Epithelial cell of prostate (primary cell): ENCODE data around the gene TBR1.

Source experiments
- DNase-seq: peaks from one replicate; pipeline ENCODE4 v3.0.0-alpha.2; 2011; ENCODE audit warnings: low read depth, low spot score
- H3K27ac ChIP-seq: fragments of 450-650 bp; 2 replicates; pipeline ENCODE4 v1.5.1; 2017; ENCODE audit warnings: mild to moderate bottlenecking

TBR1 gene

GRCh38 chr2:161414042-161415033 is 1.8 kb upstream of the TBR1 start:
- H3K27ac ChIP-seq = no peak overlapping the region
- no peak for DNase-seq

- no peak for DNase-seq
- H3K27ac ChIP-seq = no peak overlapping the region
These were observed 787 bp upstream of the TBR1 start for GRCh38 chr2:161415034-161415986.

GRCh38 chr2:161416708-161417437 is 776 bp downstream of the TBR1 start:
- no peak overlapping the region for H3K27ac ChIP-seq
- DNase-seq = no peak

DNA sequence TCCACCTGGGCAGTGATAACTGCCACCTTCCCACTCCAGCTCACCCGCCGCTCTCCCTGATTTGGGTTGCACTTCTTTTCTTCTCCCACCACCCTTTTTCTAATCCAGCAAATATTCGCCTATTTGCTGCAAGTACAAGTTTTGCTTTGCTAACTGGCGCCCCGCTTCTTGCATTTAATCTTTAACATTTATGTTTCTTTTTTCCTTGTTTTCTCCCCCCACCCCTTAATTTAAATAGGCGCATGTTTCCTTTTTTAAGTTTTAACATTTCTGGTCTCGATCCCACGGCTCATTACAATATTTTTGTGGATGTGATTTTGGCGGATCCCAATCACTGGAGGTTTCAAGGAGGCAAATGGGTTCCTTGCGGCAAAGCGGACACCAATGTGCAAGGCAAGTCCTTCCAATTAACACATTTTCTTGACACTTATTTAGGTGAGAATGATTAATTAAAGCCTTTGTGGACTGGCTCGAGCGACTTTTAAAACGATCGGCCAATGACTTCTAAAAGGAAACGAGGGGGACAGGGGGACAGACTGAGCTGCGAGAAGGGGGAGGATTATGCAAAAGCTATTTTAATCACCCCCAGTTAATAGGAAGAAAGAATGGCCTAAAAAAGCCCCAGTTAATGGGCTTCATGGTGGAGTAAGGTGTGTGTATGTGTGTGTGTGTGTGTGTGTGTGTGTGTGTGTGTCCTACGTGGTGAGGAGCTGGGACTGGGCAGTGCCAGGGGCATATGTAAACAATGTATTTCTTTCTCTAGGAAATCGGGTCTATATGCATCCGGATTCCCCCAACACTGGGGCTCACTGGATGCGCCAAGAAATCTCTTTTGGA is 1.6 kb downstream of the TBR1 start:
- DNase-seq = no peak
- no peak overlapping the region for H3K27ac ChIP-seq

GRCh38 chr2:161418275-161418714 is 2.2 kb downstream of the TBR1 start:
- DNase-seq = no peak
- no peak overlapping the region for H3K27ac ChIP-seq

DNA sequence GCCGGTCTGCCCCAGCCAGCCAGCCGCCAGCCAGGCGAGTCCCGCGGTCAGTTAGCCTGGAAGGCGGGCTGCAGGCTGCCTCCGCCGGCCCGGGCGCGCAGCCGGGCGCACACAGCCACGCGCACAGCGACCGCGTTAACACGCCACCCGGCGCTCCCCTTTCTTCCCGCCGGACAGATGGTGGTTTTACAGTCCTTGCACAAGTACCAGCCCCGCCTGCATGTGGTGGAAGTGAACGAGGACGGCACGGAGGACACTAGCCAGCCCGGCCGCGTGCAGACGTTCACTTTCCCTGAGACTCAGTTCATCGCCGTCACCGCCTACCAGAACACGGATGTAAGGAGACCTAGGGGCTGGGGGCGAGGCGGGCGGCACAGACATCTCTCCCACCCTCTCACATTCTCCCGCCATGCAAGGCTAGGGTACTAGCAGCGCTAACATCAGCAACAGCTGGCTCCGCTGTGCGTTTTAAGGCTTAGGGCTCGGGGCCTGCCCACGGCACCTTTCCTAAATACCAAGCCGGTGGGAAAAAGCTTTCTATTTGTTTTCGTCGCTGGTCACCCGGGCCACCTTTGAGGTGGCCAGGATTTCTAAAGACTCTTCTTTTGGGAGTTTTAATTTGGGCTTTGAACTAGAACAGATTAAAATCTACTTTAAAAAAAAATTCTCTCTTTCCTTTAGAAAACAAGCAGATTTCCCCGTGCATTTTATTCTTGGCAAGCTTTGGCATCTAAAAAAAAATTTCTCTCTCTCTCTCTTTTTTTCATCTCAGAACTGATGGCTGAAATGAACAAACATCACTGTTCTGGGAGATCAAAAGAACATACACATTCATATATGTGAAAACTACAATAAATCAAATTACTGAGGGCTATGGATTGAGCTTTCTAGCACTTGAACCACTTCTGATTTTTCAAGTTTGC is 2.9 kb downstream of the TBR1 start:
- no peak overlapping the region for H3K27ac ChIP-seq
- DNase-seq = no peak

DNA sequence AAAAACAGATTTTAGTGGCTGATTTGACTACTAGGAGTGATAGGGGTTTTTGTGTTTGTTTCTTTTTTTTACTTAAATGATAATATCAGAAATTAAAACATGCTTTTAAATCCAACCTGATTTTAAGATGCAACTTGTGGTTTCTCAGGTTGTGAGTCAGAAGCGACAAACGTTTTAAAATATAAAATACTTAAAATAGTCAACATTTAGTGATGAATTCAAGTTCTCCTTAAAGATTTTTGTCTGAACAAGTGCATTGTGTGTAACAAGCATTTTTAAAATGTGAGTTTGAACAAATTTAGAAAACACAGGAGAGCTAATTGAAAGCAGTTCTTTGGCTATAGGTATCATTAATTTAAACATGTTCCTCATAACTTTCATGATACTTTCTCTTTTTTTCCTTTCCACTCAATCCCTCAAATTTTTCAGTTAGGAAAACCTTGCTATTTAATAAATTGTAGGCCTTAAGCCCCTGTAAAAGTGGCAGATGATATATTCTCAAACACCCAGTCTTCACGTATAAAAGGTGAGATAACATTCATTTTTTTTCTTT is 3.6 kb downstream of the TBR1 start:
- DNase-seq = no peak
- H3K27ac ChIP-seq = no peak overlapping the region

GRCh38 chr2:161420406-161421074 is 4.4 kb downstream of the TBR1 start:
- no peak overlapping the region for H3K27ac ChIP-seq
- DNase-seq = no peak

- DNase-seq = no peak
- no peak overlapping the region for H3K27ac ChIP-seq
These were observed 5.6 kb downstream of the TBR1 start for GRCh38 chr2:161421686-161422085.

GRCh38 chr2:161422816-161423403 is 6.8 kb downstream of the TBR1 start:
- no peak overlapping the region for H3K27ac ChIP-seq
- no peak for DNase-seq

GRCh38 chr2:161423421-161424393 is 7.6 kb downstream of the TBR1 start:
- H3K27ac ChIP-seq = no peak overlapping the region
- no peak for DNase-seq

DNA sequence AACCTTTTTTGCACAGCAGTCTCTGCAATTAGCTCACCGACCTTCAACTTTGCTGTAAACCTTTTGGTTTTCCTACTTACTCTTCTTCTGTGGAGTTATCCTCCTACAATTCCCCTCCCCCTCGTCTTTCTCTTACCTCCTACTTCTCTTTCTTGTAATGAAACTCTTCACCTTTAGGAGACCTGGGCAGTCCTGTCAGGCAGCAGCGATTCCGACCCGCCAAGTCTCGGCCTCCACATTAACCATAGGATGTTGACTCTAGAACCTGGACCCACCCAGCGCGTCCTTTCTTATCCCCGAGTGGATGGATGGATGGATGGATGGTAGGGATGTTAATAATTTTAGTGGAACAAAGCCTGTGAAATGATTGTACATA is 8.3 kb downstream of the TBR1 start:
- H3K27ac ChIP-seq = no peak overlapping the region
- no peak for DNase-seq

DNA sequence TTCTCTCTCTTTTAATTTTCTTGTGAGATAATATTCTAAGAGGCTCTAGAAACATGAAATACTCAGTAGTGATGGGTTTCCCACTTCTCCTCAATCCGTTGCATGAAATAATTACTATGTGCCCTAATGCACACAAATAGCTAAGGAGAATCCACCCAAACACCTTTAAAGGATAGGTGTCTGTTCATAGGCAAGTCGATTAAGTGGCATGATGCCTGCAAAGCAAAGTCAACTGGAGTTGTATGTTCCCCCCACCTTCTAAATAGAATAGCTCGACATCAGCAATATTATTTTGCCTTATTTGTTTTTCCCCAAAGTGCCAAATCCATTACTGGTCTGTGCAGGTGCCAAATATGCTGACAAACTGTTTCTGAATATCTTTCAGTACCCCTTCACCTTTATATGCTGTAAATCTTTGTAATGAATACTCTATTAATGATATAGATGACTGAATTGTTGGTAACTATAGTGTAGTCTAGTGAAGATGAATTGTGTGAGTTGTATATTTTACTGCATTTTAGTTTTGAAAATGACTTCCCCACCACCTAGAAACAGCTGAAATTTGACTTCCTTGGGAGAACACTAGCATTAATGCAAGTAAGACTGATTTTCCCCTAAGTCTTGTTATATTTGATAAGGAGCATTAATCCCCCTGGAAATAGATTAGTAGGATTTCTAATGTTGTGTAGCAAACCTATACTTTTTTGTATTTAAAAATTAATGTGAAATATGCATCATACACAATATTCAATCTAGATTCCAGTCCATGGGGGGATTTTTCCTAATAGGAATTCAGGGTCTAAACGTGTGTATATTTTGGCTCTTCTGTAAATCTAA is 9.0 kb downstream of the TBR1 start:
- no peak overlapping the region for H3K27ac ChIP-seq
- no peak for DNase-seq

GRCh38 chr2:161425728-161426454 is 9.8 kb downstream of the TBR1 start:
- H3K27ac ChIP-seq = no peak overlapping the region

More at GRCh38 chr2:161425728-161426454, 9.8 kb downstream of the TBR1 start:
- DNase-seq = no peak
